GM23338 (cell line): ENCODE measurements around the gene KCNA3.

Source experiments
- CREB1 ChIP-seq: fragments of 250-450 bp; sonication (Bioruptor Pico); IDR thresholded peaks from 2 replicates; pipeline ENCODE4 v1.5.0; 2020; ENCODE audit warnings: low read depth, mild to moderate bottlenecking, moderate library complexity
- CTCF ChIP-seq, 2 experiments: fragments of 200-600 bp in 1 of 2; sonication (generic) in 1 of 2; conservative IDR thresholded peaks; 2 replicates each; pipeline versions ENCODE4 v1.5.1 to v1.6.1; 2016 to 2017; ENCODE audit warnings: antibody characterized with exemption in 2 of 2, low read depth in 2 of 2, mild to moderate bottlenecking in 2 of 2, moderate library complexity in 1 of 2
- EZH2 ChIP-seq: fragments of 200-600 bp; sonication (generic); IDR thresholded peaks from one replicate; pipeline ENCODE4 v1.8.0; 2017; ENCODE audit warnings: antibody characterized with exemption, mild to moderate bottlenecking, low read depth; ENCODE audit not compliant: unreplicated experiment
- EZH2phosphoT487 ChIP-seq: fragments of 200-600 bp; sonication (generic); IDR thresholded peaks from one replicate; pipeline ENCODE4 v1.8.1; 2018; ENCODE audit warnings: antibody characterized with exemption; ENCODE audit not compliant: unreplicated experiment
- JUNB ChIP-seq: IDR thresholded peaks from one replicate; pipeline ENCODE4 v1.6.1; 2016; ENCODE audit warnings: antibody characterized with exemption; ENCODE audit not compliant: unreplicated experiment
- NANOG ChIP-seq: IDR thresholded peaks from 2 replicates; pipeline ENCODE4 v1.6.1; 2016; ENCODE audit warnings: antibody characterized with exemption, borderline replicate concordance
- POLR2AphosphoS5 ChIP-seq: IDR thresholded peaks from 2 replicates; pipeline ENCODE4 v1.6.1; 2016; ENCODE audit warnings: antibody characterized with exemption, low read depth
- REST ChIP-seq: IDR thresholded peaks from one replicate; pipeline ENCODE4 v1.6.1; 2018; ENCODE audit warnings: antibody characterized with exemption; ENCODE audit not compliant: unreplicated experiment
- STAT1 ChIP-seq: IDR thresholded peaks from one replicate; pipeline ENCODE4 v1.6.1; 2016; ENCODE audit warnings: antibody characterized with exemption; ENCODE audit not compliant: unreplicated experiment
- ZNF114 ChIP-seq: fragments of 250-450 bp; sonication (Bioruptor Pico); IDR thresholded peaks from 2 replicates; pipeline ENCODE4 v1.5.0; 2020; ENCODE audit warnings: mild to moderate bottlenecking, moderate library complexity
- ZNF331 ChIP-seq: fragments of 250-450 bp; sonication (Bioruptor Pico); IDR thresholded peaks from 2 replicates; pipeline ENCODE4 v1.5.0; 2020; ENCODE audit warnings: low read depth, mild to moderate bottlenecking, moderate library complexity

GRCh38 chr1:110668549-110668948, 6.2 kb downstream of the KCNA3 start:
- no peak for TF ChIP-seq EZH2phosphoT487
- no peak for TF ChIP-seq CTCF (conservative IDR thresholded peaks at IDR 0.05; ENCODE audit: low read depth in 2 of 2)
- no peak for TF ChIP-seq EZH2
- no peak for TF ChIP-seq ZNF331
- TF ChIP-seq CREB1 = no peak
- TF ChIP-seq REST = no peak
- no peak for TF ChIP-seq POLR2AphosphoS5
- TF ChIP-seq ZNF114 = no peak
- no peak for TF ChIP-seq NANOG
- TF ChIP-seq STAT1 = no peak
- TF ChIP-seq JUNB = no peak
